ENCODE measurements around the gene HACD3.

DNA sequence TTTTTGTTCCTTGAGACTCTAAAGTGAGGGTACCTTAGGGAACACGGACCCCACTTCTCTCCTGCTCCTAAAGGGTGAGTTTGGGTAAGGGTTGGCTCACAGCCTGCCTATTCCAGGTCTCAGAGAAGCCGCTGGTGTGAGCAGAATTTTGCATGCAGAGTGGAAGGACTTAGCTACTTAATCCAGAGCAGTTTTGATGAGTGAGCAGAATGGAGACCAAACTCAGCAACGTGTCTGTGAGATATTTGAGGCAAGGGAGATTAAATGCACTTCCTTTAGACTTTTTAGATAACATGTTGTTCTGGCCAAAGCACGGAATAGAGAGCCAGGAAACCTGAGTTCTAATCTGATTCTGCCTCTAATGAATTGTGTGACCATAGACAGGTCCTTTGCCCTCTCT lies 96.6 kb downstream of the HACD3 start:
- no peak for TF ChIP-seq GATA2 (IDR thresholded peaks at IDR 0.05; ENCODE audit: low read depth, low read length)
- TF ChIP-seq GATA3 (IDR thresholded peaks at IDR 0.05; ENCODE audit: low read depth, low read length) = no peak

Data from SH-SY5Y (cell line).